ENCODE measurements around the gene WDFY4.

- TF ChIP-seq POLR2A (IDR thresholded peaks at IDR 0.05) (no peak), CTCF (IDR thresholded peaks at IDR 0.05) (no peak)
Measured at GRCh38 chr10:48833674-48834073, 149.0 kb downstream of the WDFY4 start.
